Dermis blood vessel endothelial cell (primary cell): ENCODE data around the gene ARID1B. TPM values are rescaled to one million over a fixed set of nuclear protein-coding genes. Genes with fewer than 3 reads are reported as not detected.
A peak's percentile ranks its signal among the peaks of the same experiment; 100 is the strongest.
"Not testable (repeated sequence)": the region's sequence is repeated elsewhere in the genome, so short reads cannot be mapped to it uniquely, and the experiment has no call there.

Experiments used
- DNase-seq: peaks from one replicate; pipeline ENCODE4 v3.0.0; 2010
- total RNA-seq: library from RNA; depleted of rRNA; stranded (reverse); fragments of >200 nt; gene quantifications from 2 replicates; pipeline ENCODE4 v1.2.3, GENCODE V29; 2014

Gene ARID1B
- total RNA-seq, 1 donor from 2014 or later = 37.8 TPM

DNA sequence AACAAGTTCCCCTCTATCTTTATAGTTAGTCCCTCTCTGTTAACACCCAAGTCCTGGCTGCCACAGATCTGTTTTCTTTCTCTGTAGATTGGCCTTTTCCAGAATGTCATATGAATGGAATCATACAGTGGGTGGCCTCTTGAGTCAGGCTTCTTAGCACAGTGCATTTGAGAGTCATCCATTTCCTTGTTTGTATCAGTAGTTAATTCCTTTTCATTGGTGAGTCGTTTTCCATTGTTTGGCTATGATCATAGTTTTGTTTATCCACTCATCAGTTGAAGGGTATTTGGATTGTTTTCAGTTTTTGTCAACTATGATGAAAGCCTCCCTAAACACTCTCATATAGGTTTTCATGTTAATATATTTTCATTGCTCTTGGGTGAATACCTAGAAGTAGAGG lies 248.3 kb downstream of the ARID1B start:
- DNase-seq = no peak

DNA sequence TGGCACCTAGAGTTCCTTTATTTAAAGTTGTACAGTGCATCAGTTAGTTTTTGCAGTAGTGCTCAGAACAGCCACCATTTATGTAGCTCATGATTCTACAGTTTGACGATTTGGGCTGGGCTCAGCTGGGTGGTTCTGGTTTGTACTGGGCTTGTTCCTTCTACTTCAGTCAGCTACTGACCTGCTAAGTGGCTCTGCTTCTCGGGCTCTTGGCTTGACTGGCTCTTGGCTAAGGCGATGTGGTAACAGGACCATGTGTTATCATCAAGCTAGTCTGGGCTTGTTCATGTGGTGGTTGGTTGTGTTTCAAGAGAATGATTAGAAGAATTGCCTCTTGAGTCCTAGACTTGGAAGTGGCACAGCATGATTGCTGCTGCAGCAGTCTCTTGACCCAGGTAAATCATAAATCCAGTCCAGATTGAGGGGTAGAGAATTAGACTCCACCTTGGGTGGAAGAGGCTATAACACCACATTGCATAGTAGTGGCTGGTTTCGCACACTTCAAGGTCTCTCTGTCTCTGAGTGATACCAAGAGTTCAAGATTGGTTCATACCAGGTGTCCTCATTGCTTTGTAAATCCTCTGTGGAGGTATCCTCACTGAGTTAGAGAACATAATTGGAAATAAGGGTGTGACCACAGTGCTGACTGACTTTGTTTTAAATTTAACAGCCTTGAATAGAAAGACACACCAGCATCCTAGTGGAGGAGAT lies 253.0 kb downstream of the ARID1B start:
- DNase-seq = no peak

DNA sequence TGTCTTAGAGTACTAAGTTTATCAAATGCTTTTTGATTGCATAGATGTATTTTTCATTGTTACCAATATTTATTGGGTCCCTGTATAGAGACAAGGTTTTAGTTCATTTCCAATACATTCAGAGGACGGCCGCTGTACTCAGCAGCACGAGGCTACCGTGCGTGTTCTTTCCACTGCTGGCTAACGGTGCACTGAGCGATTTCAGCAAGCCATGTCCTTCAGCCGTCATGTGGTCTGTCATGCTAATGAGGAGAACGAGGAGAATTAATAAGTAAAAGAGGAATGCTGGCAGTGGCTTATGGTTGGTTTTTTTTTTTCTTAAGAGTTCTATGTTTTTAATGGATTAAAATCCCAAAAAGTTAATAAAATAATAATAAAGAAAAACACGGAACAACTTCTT lies 253.6 kb downstream of the ARID1B start:
- DNase-seq = no peak

DNA sequence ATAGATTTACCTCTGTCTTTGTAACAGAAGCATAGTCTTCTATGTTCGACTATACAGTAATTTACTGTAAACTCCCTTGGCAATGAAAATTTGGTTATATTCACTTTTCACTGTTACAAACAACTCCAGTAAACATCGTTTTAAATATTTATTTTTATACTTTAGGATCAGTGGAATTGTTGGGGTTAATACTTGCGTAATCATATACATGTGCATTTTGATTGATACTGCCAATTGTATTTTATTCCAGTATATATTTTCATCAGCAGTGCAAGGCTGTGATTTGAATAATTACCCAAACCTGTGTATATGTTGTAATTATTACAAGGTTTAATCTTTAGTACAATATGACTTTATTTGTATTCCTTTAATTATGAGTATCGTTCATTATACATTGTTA lies 255.7 kb downstream of the ARID1B start:
- no peak for DNase-seq

DNA sequence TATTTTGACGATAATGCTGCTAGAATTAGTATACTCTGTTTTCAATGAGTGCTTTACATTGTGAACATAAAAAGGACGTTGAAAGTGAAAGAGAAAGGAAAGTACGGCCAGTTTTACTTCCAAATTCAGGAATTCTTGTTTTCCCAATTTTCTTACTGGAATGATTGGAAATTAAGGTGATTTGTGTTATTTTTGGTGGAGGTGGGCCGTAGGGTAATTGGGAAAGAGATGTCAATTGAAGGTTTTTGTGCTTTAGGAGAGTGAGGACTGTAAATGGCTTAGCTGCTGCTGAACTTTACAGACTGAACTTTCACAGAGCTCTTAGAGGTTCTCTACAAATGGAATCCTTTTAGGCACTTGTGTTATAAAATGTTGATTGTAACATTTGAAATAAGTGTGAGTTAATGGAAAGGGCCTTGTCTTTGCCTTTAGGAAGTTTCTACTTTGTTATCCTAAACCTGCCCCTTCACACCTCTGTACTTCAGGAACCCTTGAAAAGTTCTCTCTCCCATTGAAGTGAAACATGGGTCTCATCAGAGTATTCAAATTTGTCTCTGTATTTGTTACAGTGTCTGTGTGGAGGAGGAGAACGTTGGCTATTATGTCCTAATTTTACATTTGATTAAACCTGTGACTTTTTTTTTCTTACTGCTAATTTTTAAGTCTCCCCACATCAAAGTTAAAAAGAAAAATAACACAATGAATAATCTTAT lies 256.4 kb downstream of the ARID1B start:
- peak; percentile 43 for DNase-seq

DNA sequence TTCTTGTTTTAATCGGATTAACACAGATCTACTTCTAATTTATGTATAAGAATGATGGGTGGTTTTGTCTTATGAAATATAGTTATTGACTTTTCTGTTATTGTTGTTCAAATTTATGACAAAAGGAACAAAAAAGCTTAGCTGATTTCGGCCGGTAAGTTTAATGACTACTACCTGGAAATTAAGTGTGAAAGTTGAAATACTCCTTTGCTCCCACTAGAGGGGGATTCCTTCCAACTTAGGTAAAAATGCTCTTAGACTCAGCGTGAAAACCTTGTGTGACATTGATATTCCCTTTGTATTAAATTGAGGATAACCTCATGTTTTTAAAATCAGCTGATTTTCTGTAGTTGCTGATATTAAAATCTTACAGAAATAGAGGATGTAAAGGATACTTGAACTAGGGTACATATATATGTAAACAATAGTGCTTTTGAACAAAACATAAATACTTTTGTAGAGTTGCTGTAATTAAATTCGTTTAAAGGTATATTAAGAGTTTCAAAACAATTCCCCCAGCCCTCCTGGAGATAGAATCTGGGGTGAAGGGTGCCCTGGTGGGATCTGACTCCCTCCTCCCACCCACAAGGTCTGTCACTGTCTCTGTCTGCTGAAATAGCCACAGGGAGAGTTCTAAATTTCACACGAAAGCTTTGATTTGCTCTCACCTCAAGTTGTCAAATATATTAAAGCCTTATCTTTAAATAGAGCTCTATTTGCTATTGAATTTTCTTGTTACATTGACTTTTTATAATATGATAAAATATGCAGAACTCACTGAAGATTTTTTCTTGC lies 257.5 kb downstream of the ARID1B start:
- DNase-seq = peak; percentile 81

DNA sequence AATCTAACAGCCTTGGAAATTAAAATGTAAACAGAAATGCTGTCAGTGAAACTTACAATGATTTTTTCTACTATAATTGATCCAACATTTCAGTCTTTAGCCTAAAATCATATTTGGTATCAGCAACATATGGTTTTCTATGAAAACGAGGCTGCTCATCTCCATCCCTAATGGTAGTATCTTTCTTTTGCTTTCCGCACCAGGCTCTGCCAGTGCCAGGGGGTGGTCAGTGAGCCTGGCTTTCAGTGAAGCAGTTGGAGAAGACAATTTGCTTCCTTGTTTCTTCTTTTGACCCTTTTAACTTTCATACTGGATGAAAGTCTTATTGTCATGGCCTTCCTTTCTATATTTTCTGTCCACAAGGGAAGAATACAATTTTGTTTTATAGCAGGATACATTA lies 258.4 kb downstream of the ARID1B start:
- no peak for DNase-seq

DNA sequence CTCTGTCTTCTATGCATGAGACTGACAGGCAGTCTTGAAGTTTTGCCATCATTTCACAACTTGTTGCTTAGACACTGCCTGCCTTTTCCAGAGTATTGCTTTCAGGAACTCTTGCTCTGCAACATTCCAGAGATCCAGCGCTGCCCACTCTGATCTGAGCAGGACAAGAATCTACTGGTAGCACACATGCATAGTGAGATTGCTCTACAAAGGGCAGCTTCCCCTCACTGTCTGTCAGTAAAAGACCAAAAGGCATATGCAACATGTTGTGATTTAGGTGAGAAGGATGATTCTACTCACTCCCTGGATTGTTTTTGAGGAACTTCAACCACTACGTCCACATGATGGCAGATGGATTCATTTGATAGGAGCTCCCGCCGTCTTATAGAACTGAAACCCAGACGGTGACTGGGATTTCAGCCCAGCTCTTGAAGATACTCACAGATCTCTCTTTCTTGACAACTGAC lies 259.1 kb downstream of the ARID1B start:
- DNase-seq = no peak

DNA sequence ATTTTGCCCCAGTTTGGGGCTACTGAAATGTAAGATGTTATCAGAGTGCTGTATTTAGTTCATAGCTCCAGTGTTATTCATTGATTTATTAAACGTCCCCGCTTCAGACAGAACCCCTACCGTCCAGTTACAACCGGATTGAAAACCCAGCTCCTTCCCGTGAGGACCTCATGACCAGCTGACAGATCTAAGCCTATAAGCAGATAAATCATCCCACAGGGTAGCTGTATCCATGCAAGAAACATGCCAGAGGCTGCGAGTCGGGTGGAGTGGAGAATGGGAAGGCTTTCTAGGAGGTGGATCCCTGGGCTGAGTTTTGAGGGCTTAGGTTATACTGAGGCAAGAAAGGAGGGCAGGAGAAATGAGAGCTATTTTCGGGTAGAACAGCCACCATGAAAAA lies 260.0 kb downstream of the ARID1B start:
- DNase-seq = no peak

DNA sequence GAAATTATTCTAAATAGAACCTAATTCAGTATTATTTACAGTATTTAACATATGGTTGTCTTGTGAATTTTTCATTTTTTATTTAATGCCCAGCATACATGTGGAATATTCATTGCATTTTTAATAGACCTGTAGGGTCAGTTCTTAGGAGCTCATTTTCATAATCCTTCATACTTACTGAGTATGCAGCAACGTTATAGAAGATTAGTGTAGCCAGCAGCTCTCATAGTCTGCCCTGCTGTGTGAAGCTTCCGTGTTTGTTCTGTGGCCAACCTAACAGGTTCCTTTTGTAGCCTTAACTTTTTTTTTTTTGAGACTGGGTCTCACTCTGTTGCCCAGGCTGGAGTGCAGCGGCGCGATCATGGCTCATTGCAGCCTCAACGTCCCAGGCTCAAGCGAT lies 261.4 kb downstream of the ARID1B start:
- DNase-seq = no peak

DNA sequence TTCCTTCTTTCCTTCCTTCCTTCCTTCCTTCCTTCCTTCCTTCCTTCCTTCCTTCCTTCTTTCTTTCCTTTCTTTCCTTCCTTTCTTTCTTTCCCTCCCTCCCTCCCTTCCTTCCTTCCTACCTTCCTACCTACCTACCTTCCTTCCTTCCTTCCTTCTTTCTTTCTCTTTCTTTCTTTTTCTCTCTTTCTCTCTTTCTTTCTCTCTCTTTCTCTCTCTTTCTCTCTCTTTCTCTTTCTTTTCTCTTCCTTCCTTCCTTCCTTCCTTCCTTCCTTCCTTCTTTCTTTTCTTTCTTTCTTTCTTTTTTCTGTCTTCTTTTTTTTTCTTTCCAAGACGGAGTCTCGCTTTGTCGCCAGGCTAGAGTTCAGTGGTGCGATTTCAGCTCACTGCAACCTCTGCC lies 262.5 kb downstream of the ARID1B start:
- DNase-seq = not testable (repeated sequence)

DNA sequence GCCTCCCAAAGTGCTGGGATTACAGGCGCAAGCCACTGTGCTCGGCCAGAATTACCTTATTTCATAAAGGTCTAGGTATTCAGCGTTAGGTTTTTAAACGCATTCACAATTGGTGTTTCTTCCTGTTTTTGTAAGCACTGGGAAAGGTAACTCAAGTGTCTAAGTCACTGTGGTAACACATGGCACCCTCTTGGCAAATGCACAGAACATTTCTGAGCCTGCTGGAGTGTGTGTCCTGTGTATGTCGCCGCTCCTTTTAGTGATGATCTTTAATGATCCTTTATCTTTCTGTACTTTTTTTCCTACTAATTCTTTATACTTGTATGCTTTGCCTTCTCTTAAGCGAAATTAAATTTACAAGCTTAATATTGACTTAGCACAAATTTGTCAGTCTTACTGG lies 263.0 kb downstream of the ARID1B start:
- no peak for DNase-seq

DNA sequence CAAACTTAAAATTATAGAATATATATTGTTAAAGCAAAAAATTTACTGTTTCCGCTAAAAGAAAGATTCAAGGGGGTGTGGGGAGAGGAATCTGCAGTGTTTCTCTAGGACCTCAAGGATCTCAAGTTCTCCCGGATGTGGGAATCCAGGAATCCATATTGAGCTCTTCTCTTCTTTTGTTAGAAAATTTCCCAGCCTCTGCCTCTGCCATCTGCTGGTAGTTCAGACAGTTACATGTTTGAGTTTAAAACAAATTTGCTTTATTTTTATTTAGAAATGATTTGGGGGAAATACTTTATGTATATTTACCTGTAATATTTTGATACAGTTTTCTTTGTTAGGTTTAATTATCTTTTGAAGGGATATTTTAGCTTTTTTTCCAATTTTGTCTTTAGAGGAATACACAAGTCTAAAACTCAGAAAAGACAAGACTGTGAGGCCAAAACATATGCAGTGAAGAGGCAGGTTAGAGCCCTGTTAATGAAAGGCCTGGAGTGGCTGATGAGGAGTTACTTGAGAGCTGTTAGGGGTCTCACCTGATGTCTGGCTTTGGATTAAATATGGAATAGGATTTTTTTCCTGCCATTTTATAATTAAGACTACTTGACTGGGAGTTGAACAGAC lies 268.8 kb downstream of the ARID1B start:
- DNase-seq = peak; percentile 62

DNA sequence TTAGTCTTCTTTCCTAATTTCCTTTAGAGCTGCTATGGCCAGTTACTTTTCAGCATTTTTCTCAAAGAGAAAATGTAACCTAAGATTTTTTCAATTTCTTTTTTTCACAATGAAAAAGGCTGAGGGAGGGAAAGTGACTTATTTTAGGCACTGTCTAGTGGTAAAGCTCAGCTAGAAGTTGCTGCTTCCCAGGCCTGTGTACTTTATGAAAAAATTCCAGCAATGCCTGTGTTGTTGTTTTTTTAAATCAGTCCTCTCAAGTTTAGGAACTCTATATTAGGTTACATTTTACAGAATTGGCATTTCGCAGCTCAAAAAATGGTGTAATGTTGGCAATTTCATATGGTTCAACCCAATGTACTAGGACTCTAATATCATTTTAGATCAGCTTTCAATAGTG lies 269.6 kb downstream of the ARID1B start:
- no peak for DNase-seq

DNA sequence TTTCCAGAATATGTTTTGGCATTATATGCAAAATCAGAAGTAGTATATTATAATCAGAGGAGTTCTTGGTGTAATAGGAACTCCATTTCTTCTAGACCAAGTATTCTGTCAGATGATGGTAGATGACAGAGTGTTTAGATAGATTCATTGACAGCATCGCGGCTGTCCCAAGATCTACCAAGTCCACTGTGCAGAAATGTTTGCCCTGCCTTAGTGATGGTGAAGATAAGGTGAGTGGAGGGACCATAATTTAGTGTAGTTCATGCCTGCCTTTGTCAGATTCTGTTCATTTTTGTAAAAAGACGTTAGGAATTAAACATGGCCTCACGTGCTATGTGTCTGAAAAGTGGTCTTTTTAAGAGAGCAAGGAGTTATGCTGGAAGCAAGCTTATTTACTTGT lies 270.1 kb downstream of the ARID1B start:
- no peak for DNase-seq

DNA sequence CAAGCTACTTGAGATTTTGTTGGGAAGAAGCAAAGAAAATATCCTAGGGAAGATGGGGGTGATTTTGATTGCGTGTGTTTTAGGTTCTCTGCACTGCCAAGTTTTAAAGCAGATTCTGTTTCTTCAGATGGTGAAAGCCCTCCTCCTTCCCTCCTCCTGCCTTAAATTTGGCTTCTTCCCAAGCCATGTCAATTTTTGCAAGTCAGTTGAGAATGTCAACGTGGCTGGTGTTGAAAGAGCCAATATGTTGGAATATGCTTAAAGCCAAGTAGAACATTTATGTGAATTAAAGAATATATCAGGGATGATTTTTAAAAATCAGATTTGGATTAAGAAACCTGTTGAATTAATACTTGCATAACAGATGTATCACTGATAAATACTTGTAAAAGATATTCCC lies 270.8 kb downstream of the ARID1B start:
- DNase-seq = no peak

DNA sequence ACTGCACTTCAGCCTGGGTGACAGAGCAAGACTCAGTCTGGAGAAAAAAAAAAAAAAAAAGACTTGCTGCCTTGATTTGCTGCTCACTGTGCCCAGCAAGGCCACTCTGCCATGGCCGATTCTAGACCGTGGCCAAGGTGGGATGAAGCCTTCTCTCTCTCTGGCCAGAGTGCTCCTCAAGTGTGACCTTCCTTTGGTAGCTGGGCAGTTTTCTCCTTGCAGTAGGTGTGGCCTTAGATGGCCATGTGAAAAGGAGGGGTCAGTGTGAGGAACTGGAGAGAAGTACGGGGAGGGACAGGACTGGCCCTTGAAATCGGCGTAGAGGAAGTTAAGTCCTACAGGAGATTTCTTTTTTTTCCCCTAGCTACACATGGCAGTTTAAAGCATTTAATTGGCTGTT lies 272.0 kb downstream of the ARID1B start:
- DNase-seq = no peak

DNA sequence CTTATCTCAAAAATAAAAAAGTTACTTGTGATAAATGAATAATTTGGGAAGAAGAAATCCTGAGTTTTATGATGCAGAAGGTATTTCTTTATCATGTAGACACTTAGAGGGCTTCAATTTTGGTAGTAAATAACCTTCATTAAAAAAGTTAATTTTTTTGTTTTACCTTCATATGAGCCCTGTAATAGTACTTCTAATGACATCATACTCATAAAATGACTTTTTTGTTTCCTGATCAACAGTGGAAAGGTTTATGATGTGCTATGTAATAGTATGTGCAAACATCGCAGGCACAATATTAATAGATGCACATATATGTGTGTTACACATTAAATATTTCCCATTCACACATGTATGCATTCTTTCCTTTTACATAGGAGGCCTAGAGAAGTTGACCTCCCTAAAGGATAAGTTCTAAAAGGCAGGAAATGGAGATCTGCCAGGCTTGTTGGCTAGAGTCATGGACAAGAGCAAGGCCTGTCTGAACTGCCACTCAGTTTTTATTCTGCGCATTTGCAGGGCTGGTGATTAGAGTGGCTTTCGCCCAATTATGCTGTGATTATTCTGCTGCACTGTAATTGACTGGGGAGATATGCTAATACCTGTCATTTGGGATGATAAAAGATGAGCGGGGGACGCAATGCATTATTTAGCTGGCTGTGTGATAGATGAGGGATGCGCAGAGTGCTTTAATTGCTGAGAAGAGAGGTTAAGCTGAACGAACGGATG lies 273.5 kb downstream of the ARID1B start:
- peak; percentile 17 for DNase-seq

DNA sequence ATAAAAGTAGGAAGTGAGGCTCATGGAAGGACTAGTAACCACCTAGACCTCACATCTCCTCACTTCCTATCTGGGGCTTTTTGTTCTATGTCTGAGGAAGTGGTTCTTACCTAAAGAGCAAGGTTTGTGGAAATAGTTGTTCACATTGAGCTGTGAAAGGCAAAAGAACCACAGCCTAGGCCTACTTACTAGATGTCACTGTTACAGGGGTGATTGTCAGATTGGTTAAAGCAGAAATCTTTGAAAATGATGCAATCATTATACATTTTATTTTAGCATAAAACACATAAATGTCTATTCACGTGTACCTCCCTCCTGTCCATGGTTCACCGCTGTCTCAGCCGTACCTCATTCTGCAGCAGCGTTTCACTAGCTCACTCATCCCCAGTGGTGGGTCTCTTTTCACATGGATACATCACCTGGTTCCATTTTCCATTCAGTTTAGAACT lies 277.4 kb downstream of the ARID1B start:
- DNase-seq = no peak

DNA sequence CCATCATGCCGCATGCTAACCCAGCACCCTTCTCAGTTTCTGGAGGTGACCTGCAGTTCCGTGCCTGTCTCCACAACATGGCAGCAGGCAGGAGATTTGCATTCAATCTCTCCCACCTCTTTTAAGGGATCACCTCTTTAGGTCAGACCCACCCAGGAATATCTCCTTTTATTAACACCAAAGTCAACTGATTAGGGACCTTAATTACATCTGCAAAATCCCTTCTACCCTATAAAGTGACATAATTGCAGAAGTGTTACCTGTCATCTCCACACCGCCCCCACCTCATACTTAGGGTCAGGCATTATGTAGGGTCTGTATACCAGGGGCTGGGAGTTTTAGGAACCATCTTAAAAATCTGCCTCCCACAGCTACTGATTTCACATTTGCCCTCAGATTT lies 278.7 kb downstream of the ARID1B start:
- DNase-seq = no peak

DNA sequence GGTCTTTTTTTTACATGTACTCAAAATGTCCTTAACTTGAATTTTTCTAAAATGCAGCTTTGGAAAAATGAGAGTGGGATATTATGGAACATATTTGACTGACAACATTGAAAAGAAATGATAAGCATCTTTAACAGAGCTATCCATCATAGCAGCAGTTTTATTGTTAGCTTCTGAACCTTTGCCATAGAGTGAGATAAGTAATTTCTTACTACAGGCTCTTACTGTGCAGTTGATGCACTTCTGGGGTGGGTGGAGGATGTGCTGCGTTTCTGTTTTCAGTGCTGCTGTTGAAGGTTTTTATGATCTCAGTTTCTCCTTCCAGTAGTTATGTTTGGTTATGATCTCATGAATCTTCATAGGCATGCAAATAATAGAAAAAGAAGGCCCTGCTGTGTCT lies 279.1 kb downstream of the ARID1B start:
- no peak for DNase-seq

DNA sequence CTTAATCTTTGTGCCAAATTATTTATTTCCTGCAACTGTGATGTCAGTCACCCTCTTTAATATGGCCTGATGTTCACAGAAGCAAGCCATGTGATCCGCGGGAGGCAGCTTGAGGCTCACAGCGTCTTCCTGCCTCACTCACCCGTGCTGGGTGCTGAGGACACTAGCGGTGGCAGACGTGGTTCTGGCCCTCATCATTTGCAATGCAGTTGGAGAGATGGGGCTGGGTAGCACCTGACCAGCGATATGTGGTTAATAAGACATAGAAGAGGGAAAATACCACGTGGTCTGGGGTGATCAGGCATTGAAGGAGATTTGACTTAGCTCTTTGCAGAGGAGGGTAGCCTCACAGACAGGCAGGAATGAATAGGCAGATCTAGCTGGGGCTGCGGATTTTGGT lies 281.4 kb downstream of the ARID1B start:
- no peak for DNase-seq
